Heart left ventricle (tissue), 13 donors: ENCODE measurements around the gene RFESD.

ENCODE experiments used
- POLR2A ChIP-seq, 2 donors: fragments of 450-650 bp; IDR thresholded peaks; one replicate each; pipeline ENCODE4 v1.6.1; 2017; ENCODE audit warnings: antibody characterized with exemption in 2 of 2, mild to moderate bottlenecking in 2 of 2, moderate library complexity in 2 of 2
- TF ChIP-seq, protein P1 (sequence below), 12 donors: fragments of 200-600 bp; sonication (generic) in 4 of 12; IDR thresholded peaks; one replicate each; pipeline versions ENCODE4 v1.5.0 to v1.8.0; 2018 to 2022; ENCODE audit warnings: antibody characterized with exemption in 12 of 12, mild to moderate bottlenecking in 5 of 12
- donor health status: ischemic (EF 13 %, LVEDD 7.1; RV severe dilation, severe dysfunction).
- donor health status: DM: no; HTN: yes; CAD: no.
- donor health status: DM: no; HTN: no; CAD: no.
- donor health status: ischemic (EF 25% LVEDD 6.9; RV normal size, moderate dysfunction).
- donor health status: ischemic (EF 25% LVEDD 5.7; RV mildly dilated, moderate dysfunction).
- donor health status: ischemic (EF 35%, LVEDD 5.7; RV mildly dilated, moderate dysfunction).
- donor health status: nonischemic (EF 11% LVEDD 7.7; RV severe dilation, severe dysfunction).
- donor health status: DM: yes; HTN: yes; CAD: no.
- donor health status: PGD.
- donor health status: ischemic (EF 29% LVEDD 5.4; RV normal size, mild dysfunction).
- donor health status: nonischemic (EF 23%, LVEDD 6.1; RV moderate dilation, normal function).

- TF ChIP-seq, protein P1, sequence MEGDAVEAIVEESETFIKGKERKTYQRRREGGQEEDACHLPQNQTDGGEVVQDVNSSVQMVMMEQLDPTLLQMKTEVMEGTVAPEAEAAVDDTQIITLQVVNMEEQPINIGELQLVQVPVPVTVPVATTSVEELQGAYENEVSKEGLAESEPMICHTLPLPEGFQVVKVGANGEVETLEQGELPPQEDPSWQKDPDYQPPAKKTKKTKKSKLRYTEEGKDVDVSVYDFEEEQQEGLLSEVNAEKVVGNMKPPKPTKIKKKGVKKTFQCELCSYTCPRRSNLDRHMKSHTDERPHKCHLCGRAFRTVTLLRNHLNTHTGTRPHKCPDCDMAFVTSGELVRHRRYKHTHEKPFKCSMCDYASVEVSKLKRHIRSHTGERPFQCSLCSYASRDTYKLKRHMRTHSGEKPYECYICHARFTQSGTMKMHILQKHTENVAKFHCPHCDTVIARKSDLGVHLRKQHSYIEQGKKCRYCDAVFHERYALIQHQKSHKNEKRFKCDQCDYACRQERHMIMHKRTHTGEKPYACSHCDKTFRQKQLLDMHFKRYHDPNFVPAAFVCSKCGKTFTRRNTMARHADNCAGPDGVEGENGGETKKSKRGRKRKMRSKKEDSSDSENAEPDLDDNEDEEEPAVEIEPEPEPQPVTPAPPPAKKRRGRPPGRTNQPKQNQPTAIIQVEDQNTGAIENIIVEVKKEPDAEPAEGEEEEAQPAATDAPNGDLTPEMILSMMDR (IDR thresholded peaks at IDR 0.05), result no peak
- TF ChIP-seq POLR2A (IDR thresholded peaks at IDR 0.05), result no peak
Observed at GRCh38 chr5:95670568-95670967, 24.0 kb downstream of the RFESD start.
